ENCODE data around the gene NXN. TPM values are rescaled to one million over a fixed set of nuclear protein-coding genes. Genes with fewer than 3 reads are reported as not detected.

NXN gene
- total RNA-seq, 1 donor from 2014 or later: 76.4 TPM

DNA sequence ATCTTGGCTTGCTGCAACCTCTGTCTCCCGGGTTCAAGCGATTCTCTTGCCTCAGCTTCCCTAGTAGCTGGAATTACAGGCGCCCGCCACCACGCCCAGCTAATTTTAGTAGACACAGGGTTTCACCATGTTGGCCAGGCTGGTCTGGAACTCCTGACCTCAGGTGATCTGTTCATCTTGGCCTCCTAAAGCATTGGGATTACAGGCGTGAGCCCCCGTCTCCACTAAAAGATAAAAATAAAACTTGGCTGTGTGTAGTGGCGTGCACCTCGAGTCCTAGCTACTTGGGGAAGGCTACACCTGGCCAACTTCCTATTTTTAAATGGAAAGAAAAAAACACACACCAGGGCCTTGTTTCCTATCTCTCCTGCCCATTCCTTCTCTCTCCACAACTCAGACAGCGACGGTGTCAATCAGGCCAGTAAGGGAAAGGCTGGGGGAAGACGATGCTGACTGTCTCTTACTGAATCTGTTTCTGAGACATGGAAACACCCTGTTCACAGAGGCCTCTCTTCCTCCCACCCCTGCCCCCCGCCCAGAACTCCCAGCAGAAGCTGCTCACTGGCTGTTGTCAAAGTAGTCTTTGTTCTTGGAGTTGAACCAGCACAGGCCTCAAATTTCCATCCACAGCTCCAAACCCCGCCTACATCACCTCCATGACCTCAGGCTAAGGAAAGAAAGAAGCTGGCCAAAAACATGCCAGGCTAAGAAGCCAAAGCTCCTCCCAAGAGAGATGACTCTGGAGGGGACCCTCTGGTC, 96.6 kb downstream of the NXN start:
- H3K4me3 Mint-ChIP-seq: peak overlapping the region; percentile 75
- H3K27ac Mint-ChIP-seq (ENCODE audit: unreplicated experiment): peak overlapping the region; percentile 94
- H3K27me3 Mint-ChIP-seq (ENCODE audit: low read depth): no peaks in the 10 kb centered on the region
- H3K9me3 Mint-ChIP-seq: no peaks in the 10 kb centered on the region
- peak; percentile 59 for DNase-seq (ENCODE audit: low read depth, low spot score)
- peaks cover 2% of the 10 kb centered on the region for H3K36me3 Mint-ChIP-seq (ENCODE audit: low read depth)
- TF ChIP-seq, protein P1, sequence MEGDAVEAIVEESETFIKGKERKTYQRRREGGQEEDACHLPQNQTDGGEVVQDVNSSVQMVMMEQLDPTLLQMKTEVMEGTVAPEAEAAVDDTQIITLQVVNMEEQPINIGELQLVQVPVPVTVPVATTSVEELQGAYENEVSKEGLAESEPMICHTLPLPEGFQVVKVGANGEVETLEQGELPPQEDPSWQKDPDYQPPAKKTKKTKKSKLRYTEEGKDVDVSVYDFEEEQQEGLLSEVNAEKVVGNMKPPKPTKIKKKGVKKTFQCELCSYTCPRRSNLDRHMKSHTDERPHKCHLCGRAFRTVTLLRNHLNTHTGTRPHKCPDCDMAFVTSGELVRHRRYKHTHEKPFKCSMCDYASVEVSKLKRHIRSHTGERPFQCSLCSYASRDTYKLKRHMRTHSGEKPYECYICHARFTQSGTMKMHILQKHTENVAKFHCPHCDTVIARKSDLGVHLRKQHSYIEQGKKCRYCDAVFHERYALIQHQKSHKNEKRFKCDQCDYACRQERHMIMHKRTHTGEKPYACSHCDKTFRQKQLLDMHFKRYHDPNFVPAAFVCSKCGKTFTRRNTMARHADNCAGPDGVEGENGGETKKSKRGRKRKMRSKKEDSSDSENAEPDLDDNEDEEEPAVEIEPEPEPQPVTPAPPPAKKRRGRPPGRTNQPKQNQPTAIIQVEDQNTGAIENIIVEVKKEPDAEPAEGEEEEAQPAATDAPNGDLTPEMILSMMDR (conservative IDR thresholded peaks at IDR 0.05): no peak
- peaks cover 59% of the 10 kb centered on the region for H3K4me1 Mint-ChIP-seq

DNA sequence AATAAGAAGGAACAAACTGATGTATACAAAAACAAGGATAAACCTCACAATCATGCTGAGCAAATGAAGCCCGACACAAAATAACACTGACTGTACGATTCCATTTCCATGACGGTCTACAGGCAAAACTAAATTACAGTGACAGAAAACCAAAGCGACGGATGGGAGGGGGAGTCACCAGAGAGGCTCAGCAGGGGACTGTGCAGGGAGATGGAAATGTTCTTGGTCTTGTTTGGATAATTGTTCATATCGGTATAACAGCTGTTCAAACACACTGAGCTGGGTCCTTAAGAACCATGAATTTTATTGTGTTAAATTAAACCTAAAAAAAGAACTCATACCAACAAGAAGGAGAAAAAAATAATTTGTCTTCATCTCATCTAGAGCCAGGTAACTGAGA, 97.8 kb downstream of the NXN start:
- TF ChIP-seq, protein P1 (conservative IDR thresholded peaks at IDR 0.05): no peak
- H3K9me3 Mint-ChIP-seq: no peaks in the 10 kb centered on the region
- no peak overlapping the region for H3K27ac Mint-ChIP-seq (ENCODE audit: unreplicated experiment)
- H3K36me3 Mint-ChIP-seq (ENCODE audit: low read depth): peaks cover 2% of the 10 kb centered on the region
- H3K4me3 Mint-ChIP-seq: peak overlapping the region; percentile 16
- H3K27me3 Mint-ChIP-seq (ENCODE audit: low read depth): no peaks in the 10 kb centered on the region
- peaks cover 59% of the 10 kb centered on the region for H3K4me1 Mint-ChIP-seq
- no peak for DNase-seq (ENCODE audit: low read depth, low spot score)

DNA sequence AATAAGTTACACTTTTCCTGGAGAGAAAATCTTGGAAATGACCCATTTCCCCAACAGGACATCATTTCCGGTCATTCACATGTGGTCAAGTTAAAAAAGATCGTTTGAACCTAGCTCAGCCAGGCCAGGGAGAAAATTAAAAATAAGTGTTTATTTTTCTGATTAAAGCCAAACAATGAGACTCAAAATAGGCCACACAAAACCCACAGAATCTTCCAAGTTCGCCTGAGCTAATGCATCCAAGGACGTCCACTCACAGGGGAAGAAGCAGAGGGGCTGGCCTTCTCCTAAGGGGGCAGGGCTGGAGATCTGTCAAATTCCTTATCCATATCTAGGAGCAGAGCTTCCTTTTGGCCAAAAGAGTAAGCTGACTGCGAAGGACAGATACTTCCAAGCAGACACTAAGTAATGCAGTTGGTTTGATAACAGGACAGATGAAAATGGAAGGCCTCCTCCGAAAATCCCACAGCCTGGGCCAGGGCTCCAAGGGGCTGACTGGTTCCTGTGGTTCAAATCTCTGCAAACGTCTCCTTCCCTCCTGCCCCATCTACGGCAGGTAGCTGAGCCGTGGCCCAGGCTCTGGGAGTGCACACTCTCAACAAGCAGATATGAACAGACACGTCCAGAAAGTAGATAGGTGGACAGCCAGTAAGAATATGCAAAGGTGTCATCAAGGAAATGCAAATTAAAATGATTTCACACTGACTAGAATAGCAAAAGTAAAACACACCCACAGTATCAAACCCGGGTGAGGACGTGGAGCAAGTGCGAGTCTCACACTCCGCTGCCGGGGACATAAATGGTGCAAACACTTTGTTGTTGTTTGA, 98.9 kb downstream of the NXN start:
- Mint-ChIP-seq H3K27me3 (ENCODE audit: low read depth) (no peaks in the 10 kb centered on the region), H3K9me3 (no peaks in the 10 kb centered on the region), H3K27ac (ENCODE audit: unreplicated experiment) (no peak overlapping the region), H3K4me3 (no peak overlapping the region), H3K36me3 (ENCODE audit: low read depth) (peaks cover 2% of the 10 kb centered on the region), H3K4me1 (peaks cover 63% of the 10 kb centered on the region)
- TF ChIP-seq, protein P1 (conservative IDR thresholded peaks at IDR 0.05): no peak
- no peak for DNase-seq (ENCODE audit: low read depth, low spot score)

DNA sequence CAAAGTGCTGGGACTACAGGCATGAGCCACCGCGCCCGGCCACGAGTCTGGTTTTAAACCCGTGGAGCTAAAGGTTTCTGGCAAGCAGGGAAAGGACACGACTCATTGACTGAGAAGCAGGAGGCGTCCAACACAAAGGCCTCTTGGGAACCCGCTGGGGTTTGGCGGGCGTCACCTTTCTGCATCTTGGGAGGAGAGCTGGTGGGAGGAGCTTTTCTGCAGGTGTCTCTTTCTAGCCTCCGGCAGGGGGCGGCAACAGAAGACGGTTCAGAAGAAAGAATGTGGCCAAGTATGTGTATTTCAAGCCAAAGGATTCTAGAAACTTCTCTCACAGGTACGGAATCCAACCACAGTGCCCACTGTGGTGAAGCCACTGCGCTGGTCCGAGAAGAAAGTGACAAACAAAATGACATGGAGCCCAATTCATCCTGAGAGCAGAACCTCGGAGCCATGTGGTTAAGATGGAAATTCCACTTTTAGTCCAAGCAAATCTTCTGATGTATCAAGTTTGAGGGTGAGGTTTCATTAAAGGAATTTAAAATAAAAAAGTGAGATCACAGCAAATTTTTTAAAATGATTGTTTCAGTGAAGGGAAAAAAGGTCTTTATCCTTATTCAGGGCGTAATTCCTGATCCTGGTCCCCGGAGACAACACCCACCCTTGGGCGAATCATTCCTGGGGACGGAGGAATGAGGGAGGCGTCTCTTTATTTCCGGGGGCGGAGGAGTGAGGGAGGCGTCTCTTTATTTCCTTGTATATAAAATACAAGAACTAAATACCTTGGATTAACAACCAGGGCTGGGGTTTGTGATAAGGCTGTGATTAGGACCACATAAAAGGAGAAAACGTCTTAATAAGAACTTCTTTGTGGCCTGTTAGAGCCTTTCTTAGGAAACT, 99.8 kb downstream of the NXN start:
- H3K4me3 Mint-ChIP-seq: peak overlapping the region; percentile 22
- H3K27me3 Mint-ChIP-seq (ENCODE audit: low read depth): no peaks in the 10 kb centered on the region
- H3K27ac Mint-ChIP-seq (ENCODE audit: unreplicated experiment): peak overlapping the region; percentile 16
- peak; percentile 32 for DNase-seq (ENCODE audit: low read depth, low spot score)
- peaks cover 5% of the 10 kb centered on the region for H3K36me3 Mint-ChIP-seq (ENCODE audit: low read depth)
- TF ChIP-seq, protein P1 (conservative IDR thresholded peaks at IDR 0.05): peak; percentile 62
- peaks cover 65% of the 10 kb centered on the region for H3K4me1 Mint-ChIP-seq
- no peaks in the 10 kb centered on the region for H3K9me3 Mint-ChIP-seq

DNA sequence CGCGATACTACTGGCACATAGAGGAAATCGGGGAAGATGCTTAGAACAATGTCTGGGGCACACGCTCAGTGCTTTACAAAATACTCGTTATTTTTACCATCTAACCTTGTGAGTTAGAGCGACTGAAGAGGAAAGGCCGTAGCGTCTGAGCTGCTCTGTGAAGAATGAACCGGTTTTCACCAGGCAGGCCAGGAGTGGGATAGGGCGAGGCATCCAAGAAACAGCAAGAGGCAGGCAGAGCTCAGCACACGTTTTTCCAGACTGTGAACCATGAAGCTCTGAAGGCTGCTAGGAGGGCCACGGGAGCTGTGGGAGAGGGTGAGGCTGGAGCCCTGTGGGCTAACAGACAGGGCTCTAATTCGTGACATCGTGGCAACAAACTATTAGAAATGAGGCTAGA, 101.9 kb downstream of the NXN start:
- no peak overlapping the region for H3K27ac Mint-ChIP-seq (ENCODE audit: unreplicated experiment)
- no peaks in the 10 kb centered on the region for H3K27me3 Mint-ChIP-seq (ENCODE audit: low read depth)
- H3K4me3 Mint-ChIP-seq: peak overlapping the region; percentile 1

More for the DNA sequence above, 101.9 kb downstream of the NXN start:
- no peaks in the 10 kb centered on the region for H3K9me3 Mint-ChIP-seq
- peaks cover 5% of the 10 kb centered on the region for H3K36me3 Mint-ChIP-seq (ENCODE audit: low read depth)
- peaks cover 45% of the 10 kb centered on the region for H3K4me1 Mint-ChIP-seq
- TF ChIP-seq, protein P1 (conservative IDR thresholded peaks at IDR 0.05): no peak
- DNase-seq (ENCODE audit: low read depth, low spot score): no peak

Measured in neural crest cell (in vitro differentiated cells).